K562 (cell line): ENCODE results near the gene DZIP1. TPM values are rescaled to one million over a fixed set of nuclear protein-coding genes. Genes with fewer than 3 reads are reported as not detected.

Source experiments
- AFF4 ChIP-seq: sonication (generic); formaldehyde crosslinking; IDR thresholded peaks from 2 replicates; pipeline ENCODE4 v1.8.0; 2023; ENCODE audit warnings: mild to moderate bottlenecking, missing genetic modification reagents
- ATF3 ChIP-seq, 2 experiments: fragments of 450-650 bp in 1 of 2; sonication (generic) in 1 of 2; formaldehyde crosslinking in 1 of 2; IDR thresholded peaks in 1 of 2; conservative IDR thresholded peaks in 1 of 2; 2 replicates each; pipeline versions ENCODE4 v1.6.1 to v1.8.1; 2016 to 2023; ENCODE audit warnings: mild to moderate bottlenecking in 2 of 2, moderate library complexity in 2 of 2, inconsistent platforms in 1 of 2, missing genetic modification reagents in 1 of 2
- PTBP1 ChIP-seq: fragments of 200-400 bp; formaldehyde crosslinking; IDR thresholded peaks from 2 replicates; pipeline ENCODE4 v1.6.1; 2017; ENCODE audit warnings: low read depth, low read length
- polyA plus RNA-seq, 8 experiments: library from polyadenylated mRNA; depleted of rRNA in 4 of 8; stranded (reverse) in 5 of 8; unstranded in 3 of 8; fragments of >200 nt; fragmentation: Nextera tagmentation in 2 of 8; fragmentation: Illumina TruSeq in 1 of 8; extraction: Ambion mirVana in 2 of 8; extraction: Trizol in 1 of 8; gene quantifications; 2 replicates each; pipeline versions ENCODE4 v1.2.1 to v1.2.3, GENCODE V29; 2011 to 2014; ENCODE audit warnings: inconsistent platforms in 1 of 8, missing spikeins in 1 of 8
- total RNA-seq, 7 experiments: library from RNA; depleted of rRNA in 6 of 7; stranded (reverse); fragments of >200 nt in 6 of 7; fragmentation: Illumina TruSeq in 2 of 7; extraction: Trizol in 2 of 7; gene quantifications; 2 replicates each; pipeline versions ENCODE4 v1.2.1 to v1.2.3, GENCODE V29; 2011 to 2021; ENCODE audit warnings: low replicate concordance in 1 of 7

The DZIP1 gene
- total and polyA plus RNA-seq, 9 of the 15 experiments (the other 6 are each of a cell fraction or from before 2014, with no cell fraction given): 0.07 TPM; not detected in 8

DNA sequence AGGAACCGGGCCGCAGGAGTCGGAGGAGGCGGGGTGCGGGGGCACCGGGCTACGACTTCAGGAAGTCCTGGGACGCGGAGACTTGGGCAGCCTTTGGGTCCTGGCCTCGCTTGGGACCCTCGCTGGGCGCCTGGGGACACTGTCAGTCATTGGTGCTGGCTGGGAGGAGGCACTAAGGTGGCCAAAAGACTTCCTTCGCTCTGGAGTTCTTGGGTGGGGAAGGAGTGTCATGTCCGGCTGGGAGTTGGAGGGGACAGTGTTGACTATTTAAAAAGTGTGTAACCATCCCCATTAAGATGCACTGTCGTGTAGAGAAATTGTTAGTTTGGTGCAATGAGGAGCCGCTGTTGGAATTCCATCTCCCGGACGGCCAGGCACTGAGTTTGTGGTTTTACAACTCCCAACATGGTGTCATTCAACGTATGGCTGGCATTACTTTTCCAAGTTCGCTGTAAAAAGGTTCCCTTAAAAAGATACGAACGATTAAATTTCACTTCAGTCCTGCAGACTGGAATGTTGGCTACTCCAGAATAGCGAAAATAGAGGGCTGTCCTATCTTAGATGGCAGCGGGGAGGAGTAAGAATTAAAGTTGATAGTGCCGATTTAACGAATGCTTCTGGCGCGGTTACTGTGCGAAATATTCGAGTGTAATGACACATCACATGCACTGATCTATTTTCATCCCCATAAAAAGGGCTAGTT is 33.2 kb upstream of the DZIP1 start (continued):
- TF ChIP-seq ATF3 (IDR thresholded peaks at IDR 0.05) (peak; percentile 38; the same call in 1 of the 2 replicates), ATF3 (CRISPR knock-in tag; conservative IDR thresholded peaks at IDR 0.05) (no peak), AFF4 (CRISPR knock-in tag) (0 out of 2 replicates have a peak, but pooled peaks have one; percentile 0), PTBP1 (peak; percentile 93)
